NCI-H1436 treated with DMSO at 0.1 percent for 48 hours (cell line): ENCODE results near the gene GIMAP4.
"Not testable (repeated sequence)": the region's sequence is repeated elsewhere in the genome, so short reads cannot be mapped to it uniquely, and the experiment has no call there.

Source experiments
- DNase-seq: peaks from one replicate; lab custom pipeline; 2025; lab: John Stamatoyannopoulos, UW

Gene GIMAP4

GRCh38 chr7:150567169-150567568, at the start of gene GIMAP4:
Gene GIMAP4 (plus strand): TSS chr7:150567390. CDS start chr7:150569902, 2,512 bp downstream.
- DNase-seq = no peak

GRCh38 chr7:150519310-150519709, 47.9 kb upstream of the GIMAP4 start:
- DNase-seq = no peak

- no peak for DNase-seq
These were observed 47.0 kb upstream of the GIMAP4 start for GRCh38 chr7:150520145-150520544.

GRCh38 chr7:150522931-150523330, 44.3 kb upstream of the GIMAP4 start:
- DNase-seq = not testable (repeated sequence)

GRCh38 chr7:150524018-150524417, 43.2 kb upstream of the GIMAP4 start:
- DNase-seq = no peak

- DNase-seq = no peak
These were observed 35.5 kb upstream of the GIMAP4 start for GRCh38 chr7:150531704-150532103.

GRCh38 chr7:150538259-150538658, 28.9 kb upstream of the GIMAP4 start:
- no peak for DNase-seq

- no peak for DNase-seq
These were observed 14.0 kb upstream of the GIMAP4 start for GRCh38 chr7:150553163-150553562.

- no peak for DNase-seq
These were observed 10.6 kb upstream of the GIMAP4 start for GRCh38 chr7:150556521-150557138.

GRCh38 chr7:150560486-150560885, 6.7 kb upstream of the GIMAP4 start:
- DNase-seq = no peak

- no peak for DNase-seq
These were observed 4.3 kb upstream of the GIMAP4 start for GRCh38 chr7:150562919-150563318.

GRCh38 chr7:150564006-150564405, 3.2 kb upstream of the GIMAP4 start:
- no peak for DNase-seq

- no peak for DNase-seq
These were observed 2.6 kb upstream of the GIMAP4 start for GRCh38 chr7:150564566-150564965.

- no peak for DNase-seq
These were observed 2.0 kb upstream of the GIMAP4 start for GRCh38 chr7:150565239-150565638.

- no peak for DNase-seq
These were observed 1.1 kb upstream of the GIMAP4 start for GRCh38 chr7:150566123-150566522.

- DNase-seq = no peak
These were observed 618 bp upstream of the GIMAP4 start for GRCh38 chr7:150566572-150566971.

- no peak for DNase-seq
These were observed 696 bp downstream of the GIMAP4 start for GRCh38 chr7:150567871-150568301.

GRCh38 chr7:150568714-150569113, 1.5 kb downstream of the GIMAP4 start:
- no peak for DNase-seq

- no peak for DNase-seq
These were observed 2.2 kb downstream of the GIMAP4 start for GRCh38 chr7:150569245-150569955.

GRCh38 chr7:150570556-150571465, 3.6 kb downstream of the GIMAP4 start:
- no peak for DNase-seq

GRCh38 chr7:150572496-150572895, 5.3 kb downstream of the GIMAP4 start:
- DNase-seq = no peak

- DNase-seq = not testable (repeated sequence)
These were observed 12.9 kb downstream of the GIMAP4 start for GRCh38 chr7:150579979-150580637.
